Panc1 (cell line): ENCODE results near the gene MRGPRX2. TPM values are rescaled to one million over a fixed set of nuclear protein-coding genes. Genes with fewer than 3 reads are reported as not detected.

Experiments
- ATAC-seq: fragments of 200-7000 bp; cut with Tn5 transposase; 2 replicates; pipeline ENCODE4 v1.9.1; 2020; ENCODE audit warnings: mild to moderate bottlenecking, moderate library complexity
- BruUV-seq: library from RNA; stranded (reverse); fragments of 400-500 nt; replicated peaks from 2 replicates; lab custom pipeline; 2021; lab: Mats Ljungman, UMichigan
- CTCF ChIA-PET: fragments of 300-600 bp; sonication (Branson Sonifier 250); formaldehyde crosslinking; loops from one replicate; lab custom pipeline; 2022; ENCODE audit warnings: antibody characterized with exemption; lab: Charles Lee
- POLR2A ChIA-PET: fragments of 300-600 bp; sonication (Branson Sonifier 250); formaldehyde crosslinking; loops from one replicate; lab custom pipeline; 2022; ENCODE audit warnings: antibody characterized with exemption; lab: Charles Lee
- DNase-seq: peaks from one replicate; pipeline ENCODE4 v3.0.0-alpha.2; 2010; ENCODE audit warnings: low read depth, low spot score
- H3K27ac ChIP-seq: 2 replicates; pipeline ENCODE4 v1.5.1; 2011; ENCODE audit warnings: mild to moderate bottlenecking, low read length, inconsistent platforms
- H3K27me3 ChIP-seq: fragments of 200-500 bp; sonication (Bioruptor generic); 2 replicates; pipeline ENCODE4 v1.6.0; 2014; ENCODE audit warnings: low read length, inconsistent platforms; ENCODE audit not compliant: control insufficient read depth, insufficient read depth
- H3K36me3 ChIP-seq: fragments of 200-500 bp; sonication (Bioruptor generic); 2 replicates; pipeline ENCODE4 v1.5.1; 2014; ENCODE audit warnings: inconsistent platforms, mild to moderate bottlenecking, low read length, moderate library complexity; ENCODE audit not compliant: control insufficient read depth, insufficient read depth
- H3K4me1 ChIP-seq: 2 replicates; pipeline ENCODE4 v1.5.1; 2011; ENCODE audit warnings: inconsistent platforms, mild to moderate bottlenecking, low read length, moderate library complexity; ENCODE audit not compliant: control insufficient read depth, insufficient read depth
- H3K4me3 ChIP-seq, 2 experiments: 2 replicates each; pipeline ENCODE4 v1.5.1; 2011 to 2012; ENCODE audit warnings: low read depth in 2 of 2, low read length in 2 of 2, mild to moderate bottlenecking in 2 of 2, inconsistent platforms in 1 of 2, moderate library complexity in 1 of 2
- H3K9me3 ChIP-seq: fragments of 200-500 bp; sonication (Bioruptor generic); 2 replicates; pipeline ENCODE4 v1.5.1; 2014; ENCODE audit warnings: low read depth, mild to moderate bottlenecking, inconsistent platforms, low read length, moderate library complexity; ENCODE audit not compliant: control insufficient read depth, insufficient read depth
- CTCF ChIP-seq: fragments of 450-650 bp; IDR thresholded peaks from 2 replicates; pipeline ENCODE4 v1.5.1; 2017; ENCODE audit warnings: mild to moderate bottlenecking
- POLR2AphosphoS5 ChIP-seq: IDR thresholded peaks from 2 replicates; pipeline ENCODE4 v1.6.1; 2012; ENCODE audit warnings: mild to moderate bottlenecking, low read depth, low read length, moderate library complexity
- SIN3A ChIP-seq: IDR thresholded peaks from 2 replicates; pipeline ENCODE4 v1.6.1; 2012; ENCODE audit warnings: low read depth, mild to moderate bottlenecking, low read length, moderate library complexity, borderline replicate concordance; ENCODE audit not compliant: insufficient read depth
- TCF7L2 ChIP-seq: IDR thresholded peaks from 2 replicates; pipeline ENCODE4 v1.6.1; 2011; ENCODE audit warnings: mild to moderate bottlenecking, low read depth, low read length, inconsistent platforms
- in situ Hi-C: cut with HindIII; loops from 2 replicates; pipeline ENCODE4 v1.10.0; 2016; ENCODE audit warnings: low sequenced_read_pairs, low pct_unique_long_range_greater_than_20kb
- intact Hi-C: fragments of 100-400 bp; cut with micrococcal nuclease; formaldehyde crosslinking; loops from one replicate; pipeline ENCODE4 v1.10.0; 2022; ENCODE audit not compliant: unreplicated experiment
- total RNA-seq: library from RNA; stranded (reverse); gene quantifications from one replicate; pipeline ENCODE4 v1.2.1, GENCODE V29; 2021; ENCODE audit not compliant: unreplicated experiment
- TF ChIP-seq, protein P1 (sequence below), 2 experiments: IDR thresholded peaks; 2 replicates each; pipeline ENCODE4 v1.6.1; 2011 to 2012; ENCODE audit warnings: low read depth in 2 of 2, control low read depth in 1 of 2, low read length in 1 of 2, mild to moderate bottlenecking in 1 of 2, moderate library complexity in 1 of 2; ENCODE audit not compliant: insufficient read depth in 1 of 2

Gene MRGPRX2
- total RNA-seq, 1 experiment from 2014 or later: not detected

DNA sequence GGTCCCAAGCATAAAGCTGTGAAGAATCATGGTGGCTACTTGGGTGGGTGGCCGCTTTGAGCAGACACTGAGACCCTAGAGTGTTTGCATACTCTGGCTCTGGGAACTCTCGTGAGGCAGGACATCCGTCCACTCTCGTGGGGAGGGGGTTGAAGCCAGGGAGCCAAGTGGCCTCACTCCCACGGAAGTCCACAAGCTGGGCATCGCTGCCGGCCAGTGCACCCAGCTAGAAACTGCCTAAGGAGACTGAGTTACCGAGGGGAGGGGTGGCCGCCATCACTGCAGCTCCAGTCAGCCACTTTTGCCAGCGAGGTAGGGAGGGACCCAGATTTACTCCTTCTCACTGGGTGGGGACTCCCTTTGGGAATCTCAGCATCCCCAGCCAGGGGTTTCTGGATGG is 20.5 kb downstream of the MRGPRX2 start:
- ATAC-seq: no peak
- Histone ChIP-seq H3K36me3 (no peaks in the 10 kb centered on the region), H3K9me3 (no peaks in the 10 kb centered on the region), H3K4me1 (no peaks in the 10 kb centered on the region), H3K4me3 (no peak overlapping the region), H3K27ac (no peak overlapping the region), H3K27me3 (no peaks in the 10 kb centered on the region)
- BruUV-seq: no TSS peak
- intact Hi-C loops (no loop called here), in situ Hi-C loops (no loop called here)
- TF ChIP-seq SIN3A (no peak), POLR2AphosphoS5 (no peak), CTCF (no peak), TCF7L2 (no peak)
- TF ChIP-seq, protein P1, sequence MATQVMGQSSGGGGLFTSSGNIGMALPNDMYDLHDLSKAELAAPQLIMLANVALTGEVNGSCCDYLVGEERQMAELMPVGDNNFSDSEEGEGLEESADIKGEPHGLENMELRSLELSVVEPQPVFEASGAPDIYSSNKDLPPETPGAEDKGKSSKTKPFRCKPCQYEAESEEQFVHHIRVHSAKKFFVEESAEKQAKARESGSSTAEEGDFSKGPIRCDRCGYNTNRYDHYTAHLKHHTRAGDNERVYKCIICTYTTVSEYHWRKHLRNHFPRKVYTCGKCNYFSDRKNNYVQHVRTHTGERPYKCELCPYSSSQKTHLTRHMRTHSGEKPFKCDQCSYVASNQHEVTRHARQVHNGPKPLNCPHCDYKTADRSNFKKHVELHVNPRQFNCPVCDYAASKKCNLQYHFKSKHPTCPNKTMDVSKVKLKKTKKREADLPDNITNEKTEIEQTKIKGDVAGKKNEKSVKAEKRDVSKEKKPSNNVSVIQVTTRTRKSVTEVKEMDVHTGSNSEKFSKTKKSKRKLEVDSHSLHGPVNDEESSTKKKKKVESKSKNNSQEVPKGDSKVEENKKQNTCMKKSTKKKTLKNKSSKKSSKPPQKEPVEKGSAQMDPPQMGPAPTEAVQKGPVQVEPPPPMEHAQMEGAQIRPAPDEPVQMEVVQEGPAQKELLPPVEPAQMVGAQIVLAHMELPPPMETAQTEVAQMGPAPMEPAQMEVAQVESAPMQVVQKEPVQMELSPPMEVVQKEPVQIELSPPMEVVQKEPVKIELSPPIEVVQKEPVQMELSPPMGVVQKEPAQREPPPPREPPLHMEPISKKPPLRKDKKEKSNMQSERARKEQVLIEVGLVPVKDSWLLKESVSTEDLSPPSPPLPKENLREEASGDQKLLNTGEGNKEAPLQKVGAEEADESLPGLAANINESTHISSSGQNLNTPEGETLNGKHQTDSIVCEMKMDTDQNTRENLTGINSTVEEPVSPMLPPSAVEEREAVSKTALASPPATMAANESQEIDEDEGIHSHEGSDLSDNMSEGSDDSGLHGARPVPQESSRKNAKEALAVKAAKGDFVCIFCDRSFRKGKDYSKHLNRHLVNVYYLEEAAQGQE (IDR thresholded peaks at IDR 0.05; ENCODE audit: insufficient read depth in 1 of 2, low read depth in 2 of 2, low read length in 1 of 2): no peak
- ChIA-PET POLR2A (no interaction called here), CTCF (no interaction called here)
- DNase-seq: no peak

GRCh38 chr11:19039409-19039808 is 21.1 kb downstream of the MRGPRX2 start:
- no peaks in the 10 kb centered on the region for H3K9me3 ChIP-seq
- in situ Hi-C loops (no loop called here), intact Hi-C loops (no loop called here)
- ATAC-seq: no peak
- H3K36me3 ChIP-seq: no peaks in the 10 kb centered on the region
- ChIA-PET POLR2A (no interaction called here), CTCF (no interaction called here)
- H3K4me1 ChIP-seq: no peaks in the 10 kb centered on the region
- no peaks in the 10 kb centered on the region for H3K27me3 ChIP-seq
- no TSS peak for BruUV-seq
- no peak overlapping the region for H3K4me3 ChIP-seq
- H3K27ac ChIP-seq: no peak overlapping the region
- TF ChIP-seq TCF7L2 (no peak), CTCF (no peak), POLR2AphosphoS5 (no peak), SIN3A (no peak)
- TF ChIP-seq, protein P1 (IDR thresholded peaks at IDR 0.05; ENCODE audit: insufficient read depth in 1 of 2, low read depth in 2 of 2, low read length in 1 of 2): no peak
- no peak for DNase-seq
